ACC112 (cell line): ENCODE results near the gene SLC33A1.
A peak's percentile ranks its signal among the peaks of the same experiment; 100 is the strongest.
"Not testable (repeated sequence)": the region's sequence is repeated elsewhere in the genome, so short reads cannot be mapped to it uniquely, and the experiment has no call there.

Source experiments
- H2AFZ ChIP-seq: fragments of 200-600 bp; sonication (generic); one replicate; pipeline ENCODE4 v1.6.0; 2017; ENCODE audit warnings: antibody characterized with exemption, low read length; ENCODE audit not compliant: unreplicated experiment
- H3K27ac ChIP-seq: fragments of 200-600 bp; sonication (generic); 2 replicates; pipeline ENCODE4 v1.5.1; 2014; ENCODE audit warnings: low read depth, mild to moderate bottlenecking, antibody characterized with exemption, low read length, moderate library complexity
- H3K27me3 ChIP-seq: fragments of 200-600 bp; sonication (generic); 2 replicates; pipeline ENCODE4 v1.6.1; 2014; ENCODE audit warnings: mild to moderate bottlenecking, antibody characterized with exemption, low read length, moderate library complexity, mixed read lengths; ENCODE audit not compliant: insufficient read depth
- H3K36me3 ChIP-seq: fragments of 200-600 bp; sonication (generic); 2 replicates; pipeline ENCODE4 v1.6.1; 2016; ENCODE audit warnings: mild to moderate bottlenecking, antibody characterized with exemption, low read length, moderate library complexity, mixed read lengths; ENCODE audit not compliant: insufficient read depth
- H3K4me1 ChIP-seq: fragments of 200-600 bp; sonication (generic); one replicate; pipeline ENCODE4 v1.6.1; 2016; ENCODE audit warnings: low read length, mixed read lengths; ENCODE audit not compliant: insufficient read depth, unreplicated experiment, control insufficient read depth
- H3K4me3 ChIP-seq: fragments of 200-600 bp; sonication (generic); 2 replicates; pipeline ENCODE4 v1.5.1; 2014; ENCODE audit warnings: mild to moderate bottlenecking, low read depth, low read length
- H3K79me2 ChIP-seq: fragments of 200-600 bp; sonication (generic); one replicate; pipeline ENCODE4 v1.6.0; 2016; ENCODE audit warnings: low read length; ENCODE audit not compliant: control insufficient read depth, unreplicated experiment, insufficient read depth

The SLC33A1 gene

DNA sequence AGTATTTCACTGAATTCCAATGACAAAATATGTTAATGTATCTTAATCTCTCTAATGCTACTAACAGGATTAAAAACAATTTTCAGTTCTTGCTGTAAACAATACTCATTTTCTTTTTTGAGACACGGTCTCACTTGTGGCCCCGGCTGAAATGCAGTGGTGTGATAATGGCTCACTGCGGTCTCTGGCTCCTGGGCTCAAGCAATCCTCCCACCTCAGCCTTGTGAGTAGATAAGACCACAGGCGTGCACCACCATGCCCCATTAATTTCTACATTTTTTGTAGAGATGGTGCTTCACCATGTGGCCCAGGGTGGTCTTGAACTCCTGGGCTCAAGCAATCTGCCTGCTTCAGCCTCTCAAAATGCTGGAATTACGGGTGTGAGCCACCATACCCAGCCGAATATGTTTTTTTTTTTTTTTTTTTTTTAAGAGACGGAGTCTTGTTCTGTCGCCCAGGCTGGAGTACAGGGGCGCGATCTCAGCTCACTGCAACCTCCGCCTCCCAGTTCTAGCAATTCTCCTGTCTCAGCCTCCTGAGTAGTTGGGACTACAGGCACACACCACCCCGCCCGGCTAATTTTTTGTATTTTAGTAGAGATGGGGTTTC, 25.6 kb downstream of the SLC33A1 start:
- not testable (repeated sequence) for H3K27ac ChIP-seq, H3K79me2 ChIP-seq, H3K4me3 ChIP-seq, H3K36me3 ChIP-seq, H3K4me1 ChIP-seq, H3K27me3 ChIP-seq, H2AFZ ChIP-seq

DNA sequence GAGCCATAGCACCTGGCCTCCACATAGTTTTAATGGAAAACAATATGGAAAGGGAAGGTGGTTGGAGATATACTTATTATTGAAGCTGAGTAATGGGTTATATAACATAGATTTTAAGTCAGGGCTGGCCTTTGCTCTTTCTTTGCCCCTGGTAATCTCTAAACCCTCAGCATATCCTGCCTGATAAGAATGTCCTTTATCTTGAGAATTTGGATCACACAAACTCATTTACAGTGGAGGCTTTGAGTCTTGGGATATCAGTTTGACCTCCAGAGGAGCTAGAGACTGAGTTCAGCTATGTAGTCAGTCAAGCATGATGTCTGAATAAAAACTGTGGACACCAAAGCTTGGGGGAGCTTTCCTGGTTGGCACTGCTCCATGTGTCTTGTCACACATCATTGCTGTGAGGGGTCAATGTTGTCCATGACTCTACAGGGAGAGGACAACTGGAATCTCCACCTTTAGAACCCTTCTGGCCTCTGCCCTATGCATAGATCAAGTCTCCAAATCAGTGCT, 39.1 kb downstream of the SLC33A1 start:
- Histone ChIP-seq H3K27ac (no peak overlapping the region), H3K79me2 (no peaks in the 10 kb centered on the region), H3K36me3 (no peaks in the 10 kb centered on the region)

DNA sequence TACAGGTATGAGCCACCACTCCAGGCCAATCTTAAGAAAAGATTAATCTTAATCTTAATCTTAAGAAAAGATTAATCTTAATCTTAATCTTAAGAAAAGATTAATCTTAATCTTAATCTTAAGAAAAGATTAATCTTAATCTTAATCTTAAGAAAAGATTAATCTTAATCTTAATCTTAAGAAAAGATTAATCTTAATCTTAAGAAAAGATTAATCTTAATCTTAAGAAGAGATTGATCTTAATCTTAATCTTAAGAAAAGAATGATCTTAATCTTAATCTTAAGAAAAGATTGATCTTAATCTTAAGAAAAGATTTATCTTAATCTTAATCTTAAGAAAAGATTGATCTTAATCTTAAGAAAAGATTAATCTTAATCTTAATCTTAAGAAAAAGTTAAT, 41.0 kb downstream of the SLC33A1 start:
- not testable (repeated sequence) for H3K27me3 ChIP-seq, H3K79me2 ChIP-seq, H2AFZ ChIP-seq, H3K36me3 ChIP-seq, H3K4me1 ChIP-seq, H3K4me3 ChIP-seq, H3K27ac ChIP-seq

More for the DNA sequence above, 39.1 kb downstream of the SLC33A1 start:
- no peak overlapping the region for H3K4me3 ChIP-seq
- H2AFZ ChIP-seq: no peak overlapping the region
- no peaks in the 10 kb centered on the region for H3K4me1 ChIP-seq
- no peaks in the 10 kb centered on the region for H3K27me3 ChIP-seq

DNA sequence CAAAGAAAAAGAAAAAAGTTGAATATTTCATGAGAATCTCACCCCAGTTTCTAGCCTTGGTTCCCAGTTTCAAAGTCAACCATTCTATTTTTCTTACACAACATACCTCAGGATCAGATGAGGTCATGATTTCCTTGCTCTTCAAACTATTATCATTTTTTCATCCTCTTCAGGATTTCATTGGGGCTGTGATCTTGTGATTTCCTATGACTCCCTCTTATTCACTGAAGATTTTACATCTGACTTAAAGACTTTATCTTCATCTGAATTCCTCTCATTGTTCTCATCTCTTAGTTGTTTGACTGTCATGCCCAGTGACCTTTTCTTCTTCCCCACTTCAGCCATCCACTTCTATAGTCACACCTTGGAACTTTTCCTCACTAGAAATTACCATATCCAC, 45.0 kb downstream of the SLC33A1 start:
- Histone ChIP-seq H3K4me1 (no peaks in the 10 kb centered on the region), H2AFZ (no peak overlapping the region), H3K79me2 (no peaks in the 10 kb centered on the region), H3K27ac (no peak overlapping the region), H3K27me3 (no peaks in the 10 kb centered on the region), H3K36me3 (no peaks in the 10 kb centered on the region), H3K4me3 (no peak overlapping the region)

DNA sequence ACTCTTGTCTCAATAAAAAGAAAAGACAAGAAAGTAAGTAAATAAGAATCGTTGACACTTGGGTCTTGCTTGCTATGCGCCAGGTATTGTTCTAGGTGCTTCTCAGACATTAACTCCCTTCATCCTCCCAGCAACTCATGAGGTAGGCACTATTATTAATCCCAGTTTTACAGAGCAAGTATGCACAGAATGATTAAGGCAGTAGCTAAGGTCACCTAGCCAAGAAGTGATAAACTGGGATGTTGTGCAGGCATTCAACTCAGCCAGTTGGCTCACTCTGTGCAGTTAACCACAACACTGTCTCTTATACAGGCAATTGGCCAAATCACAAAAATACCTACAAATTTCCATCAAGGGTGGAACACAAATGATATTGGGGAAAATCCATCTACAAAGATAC, 46.4 kb downstream of the SLC33A1 start:
- Histone ChIP-seq H3K4me3 (no peak overlapping the region), H3K79me2 (no peaks in the 10 kb centered on the region), H2AFZ (no peak overlapping the region), H3K36me3 (no peaks in the 10 kb centered on the region), H3K4me1 (no peaks in the 10 kb centered on the region), H3K27me3 (no peaks in the 10 kb centered on the region), H3K27ac (no peak overlapping the region)

DNA sequence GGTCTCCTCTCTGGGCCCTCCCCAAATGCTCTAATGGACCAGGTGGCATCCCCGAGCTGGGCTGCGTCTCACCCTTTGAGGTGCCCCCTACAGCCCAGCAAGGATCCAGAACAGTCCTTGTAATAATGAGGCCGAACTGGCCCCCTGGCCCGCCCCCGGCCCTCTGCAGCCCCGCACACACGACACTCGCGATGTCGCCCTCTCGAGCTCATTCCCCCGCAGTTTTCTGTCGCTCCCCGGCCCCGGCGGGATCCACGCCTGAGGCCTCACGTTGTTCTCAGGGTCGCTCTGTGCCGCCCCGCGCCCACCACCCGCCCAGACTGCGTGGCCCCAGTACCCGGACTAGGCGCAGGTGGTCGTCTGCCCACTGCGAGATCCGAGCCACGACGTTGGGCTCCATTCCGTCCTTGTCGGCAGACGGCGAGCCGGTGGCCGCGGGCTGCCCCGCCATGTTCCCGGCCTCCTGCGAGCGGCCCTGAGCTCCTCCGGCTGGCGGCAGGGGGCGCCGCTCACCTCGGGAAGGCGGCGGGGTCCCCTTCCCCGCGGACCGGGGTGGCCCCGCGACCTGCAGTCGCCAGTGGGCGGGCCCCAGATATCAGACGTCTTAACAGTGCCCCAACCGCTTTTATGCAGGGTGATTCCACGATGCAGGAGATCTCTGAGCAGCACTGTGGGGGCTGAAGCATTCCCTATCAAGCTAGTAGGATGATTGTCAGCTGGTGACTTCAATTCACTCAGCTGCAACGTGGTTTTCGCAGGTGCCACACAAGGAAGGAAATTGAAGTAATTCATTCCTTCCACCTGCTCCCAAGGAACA, 48.2 kb downstream of the SLC33A1 start, which contains the start of gene C3orf33:
Gene C3orf33, minus strand, starts transcription at position 477 of the 817 bp plus-strand sequence. Its CDS starts 26 bp downstream, at position 451.
- peak within 1 kb of the TSS; percentile 97 for H2AFZ ChIP-seq
- no peaks in the 10 kb centered on the region for H3K79me2 ChIP-seq
- no peaks in the 10 kb centered on the region for H3K4me1 ChIP-seq
- peak within 1 kb of the TSS; percentile 97 for H3K4me3 ChIP-seq
- no peaks in the 10 kb centered on the region for H3K36me3 ChIP-seq
- H3K27me3 ChIP-seq: no peaks in the 10 kb centered on the region
- H3K27ac ChIP-seq: peak within 1 kb of the TSS; percentile 25; the same call in 1 of the 2 replicates

DNA sequence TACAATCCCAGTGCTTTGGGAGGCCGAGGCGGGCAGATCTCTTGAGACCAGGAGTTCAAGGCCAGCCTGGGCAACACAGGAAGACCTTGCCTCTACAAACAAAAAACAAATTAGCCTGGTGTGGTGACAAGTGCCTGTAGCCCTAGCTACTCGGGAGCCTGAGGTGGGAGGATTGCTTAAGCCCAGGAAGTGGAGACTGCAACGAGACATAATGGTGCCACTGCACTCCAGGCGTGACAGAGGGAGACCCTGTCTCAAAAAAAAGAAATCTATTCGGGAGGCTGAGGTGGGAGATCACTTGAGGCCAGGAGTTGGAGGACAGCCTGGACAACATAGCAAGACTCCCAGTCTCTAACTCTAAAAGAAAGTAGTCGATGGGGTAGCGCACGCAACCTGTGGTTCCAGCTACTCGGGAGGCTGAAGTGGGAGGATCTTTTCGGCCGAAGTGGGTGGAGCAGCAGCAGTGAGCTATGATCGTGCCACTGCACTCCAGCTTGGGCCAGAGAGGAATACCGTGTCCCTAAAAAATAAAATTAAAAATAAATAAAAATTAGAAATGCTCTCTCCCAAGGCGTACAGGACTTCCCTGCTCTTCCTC, 48.9 kb downstream of the SLC33A1 start:
- H3K27me3 ChIP-seq: no peaks in the 10 kb centered on the region
- no peaks in the 10 kb centered on the region for H3K79me2 ChIP-seq
- peak overlapping the region; percentile 97 for H2AFZ ChIP-seq
- peak overlapping the region; percentile 97 for H3K4me3 ChIP-seq
- H3K4me1 ChIP-seq: no peaks in the 10 kb centered on the region
- H3K36me3 ChIP-seq: no peaks in the 10 kb centered on the region
- H3K27ac ChIP-seq: no peak overlapping the region

DNA sequence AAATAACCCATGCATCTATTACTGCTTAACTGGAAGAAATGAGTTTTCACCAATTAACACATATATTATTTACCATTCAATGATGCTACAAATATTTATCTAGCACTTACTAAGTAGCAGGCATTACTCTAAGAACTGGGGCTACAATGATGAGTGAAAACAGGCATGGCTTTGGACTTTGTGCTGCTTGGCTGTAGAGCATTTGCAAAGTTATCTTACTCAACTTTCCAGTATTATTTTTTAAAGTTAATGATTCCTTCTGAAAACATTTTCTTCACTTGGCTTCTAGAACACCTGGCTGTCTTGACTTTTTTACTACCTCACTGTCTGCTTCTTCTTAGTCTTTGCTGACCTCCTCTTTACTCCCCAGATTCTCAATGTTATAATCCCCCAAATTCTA, 49.9 kb downstream of the SLC33A1 start:
- no peaks in the 10 kb centered on the region for H3K36me3 ChIP-seq
- no peak overlapping the region for H3K27ac ChIP-seq
- no peak overlapping the region for H3K4me3 ChIP-seq
- H3K4me1 ChIP-seq: no peaks in the 10 kb centered on the region
- no peaks in the 10 kb centered on the region for H3K79me2 ChIP-seq
- no peak overlapping the region for H2AFZ ChIP-seq
- H3K27me3 ChIP-seq: no peaks in the 10 kb centered on the region

DNA sequence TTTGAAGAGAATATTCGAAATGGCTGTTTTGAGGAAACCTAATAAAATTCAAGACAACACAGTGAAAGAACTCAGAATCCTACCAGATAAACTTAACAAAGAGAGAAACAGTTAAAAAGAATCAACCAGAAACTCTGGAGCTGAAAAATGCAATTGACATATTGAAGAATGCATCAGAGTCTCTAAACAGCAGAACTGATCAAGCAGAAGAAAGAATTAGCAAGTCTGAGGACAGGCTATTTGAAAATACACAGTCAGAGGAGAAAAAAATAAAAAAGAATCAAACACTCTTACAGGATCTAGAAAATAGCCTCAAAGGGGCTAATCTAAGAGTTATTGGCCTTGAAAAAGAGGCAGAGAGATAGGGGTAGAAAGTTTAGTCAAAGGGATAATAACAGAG, 61.7 kb downstream of the SLC33A1 start:
- Histone ChIP-seq H3K4me3 (no peak overlapping the region), H3K4me1 (no peaks in the 10 kb centered on the region), H2AFZ (no peak overlapping the region), H3K79me2 (no peaks in the 10 kb centered on the region), H3K27me3 (no peaks in the 10 kb centered on the region), H3K36me3 (no peaks in the 10 kb centered on the region; the same call in 1 of the 2 replicates), H3K27ac (no peak overlapping the region)

DNA sequence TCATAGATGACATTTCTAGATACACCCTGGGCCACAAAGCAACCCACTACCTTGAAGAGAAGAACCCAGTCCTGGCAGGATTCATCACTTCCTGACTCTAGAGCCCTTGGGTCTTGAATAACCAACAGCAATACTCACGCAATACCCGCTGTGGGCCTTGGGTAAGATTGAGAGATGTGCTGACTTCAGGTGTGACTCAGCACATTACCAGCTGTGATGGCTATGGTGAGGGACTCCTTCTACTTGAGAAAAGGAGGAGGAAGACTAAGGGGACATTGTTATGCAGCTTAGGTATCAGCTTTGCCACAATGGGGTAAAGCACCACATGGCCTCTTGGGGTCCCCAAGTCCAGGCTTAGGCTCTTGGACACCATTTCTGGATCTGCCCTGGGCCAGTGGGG, 63.0 kb downstream of the SLC33A1 start:
- Histone ChIP-seq H3K4me3 (no peak overlapping the region), H3K79me2 (no peaks in the 10 kb centered on the region), H3K4me1 (no peaks in the 10 kb centered on the region), H3K27me3 (no peaks in the 10 kb centered on the region), H2AFZ (no peak overlapping the region), H3K36me3 (no peaks in the 10 kb centered on the region; the same call in 1 of the 2 replicates), H3K27ac (no peak overlapping the region)
